IMR-90 (cell line): Measurements from ENCODE around the gene C16orf86. TPM values are rescaled to one million over a fixed set of nuclear protein-coding genes. Genes with fewer than 3 reads are reported as not detected.

ENCODE experiments used
- ATAC-seq: fragments of 200-7000 bp; cut with Tn5 transposase; 2 replicates; pipeline ENCODE4 v1.9.1; 2020; ENCODE audit warnings: low read depth, mild to moderate bottlenecking, moderate library complexity
- BruUV-seq: library from RNA; stranded (reverse); fragments of 400-500 nt; replicated peaks from 2 replicates; lab custom pipeline; 2021; lab: Mats Ljungman, UMichigan
- CTCF ChIA-PET: fragments of 300-600 bp; formaldehyde crosslinking; extraction: SDS; loops from one replicate; lab custom pipeline; 2021; ENCODE audit warnings: antibody characterized with exemption; lab: Yijun Ruan, JAX
- POLR2A ChIA-PET: fragments of 300-600 bp; sonication (Branson Sonifier 250); formaldehyde crosslinking; loops from one replicate; lab custom pipeline; 2022; ENCODE audit warnings: antibody characterized with exemption; ENCODE audit not compliant: unreplicated experiment; lab: Charles Lee
- DNase-seq: peaks from one replicate; pipeline ENCODE4 v3.0.0; 2013
- H2AFZ ChIP-seq: replicated peaks from 2 replicates; pipeline ENCODE3; 2013; ENCODE audit warnings: low read length, mild to moderate bottlenecking; ENCODE audit not compliant: poor library complexity
- H2AK5ac ChIP-seq: 2 replicates; pipeline ENCODE4 v1.6.1; 2013; ENCODE audit warnings: low read depth, low read length, inconsistent platforms
- H2AK9ac ChIP-seq: replicated peaks from 2 replicates; pipeline ENCODE3; 2013; ENCODE audit warnings: mild to moderate bottlenecking, low read depth, low read length, moderate library complexity; ENCODE audit not compliant: poor library complexity
- H2BK120ac ChIP-seq: 2 replicates; pipeline ENCODE4 v1.6.1; 2013; ENCODE audit warnings: low read depth, low read length, inconsistent platforms
- H2BK15ac ChIP-seq: 3 replicates; pipeline ENCODE4 v1.6.1; 2013; ENCODE audit warnings: low read depth, low read length, inconsistent platforms
- H2BK20ac ChIP-seq: 2 replicates; pipeline ENCODE4 v1.6.1; 2013; ENCODE audit warnings: low read depth, mild to moderate bottlenecking, inconsistent platforms, low read length, moderate library complexity
- H2BK5ac ChIP-seq: 2 replicates; pipeline ENCODE4 v1.6.1; 2013; ENCODE audit warnings: mild to moderate bottlenecking, low read depth, low read length, inconsistent platforms; ENCODE audit not compliant: poor library complexity, severe bottlenecking
- H3K14ac ChIP-seq: replicated peaks from 2 replicates; pipeline ENCODE4 v1.6.1; 2013; ENCODE audit warnings: low read depth, low read length, inconsistent platforms
- H3K18ac ChIP-seq: 2 replicates; pipeline ENCODE4 v1.6.1; 2013; ENCODE audit warnings: low read depth, low read length, control low read depth
- H3K23ac ChIP-seq: 2 replicates; pipeline ENCODE4 v1.6.1; 2013; ENCODE audit warnings: low read depth, low read length, inconsistent platforms
- H3K27ac ChIP-seq: 2 replicates; pipeline ENCODE4 v1.5.1; 2013; ENCODE audit warnings: mild to moderate bottlenecking, control low read depth, low read length; ENCODE audit not compliant: insufficient read depth
- H3K27me3 ChIP-seq: 2 replicates; pipeline ENCODE4 v1.6.1; 2013; ENCODE audit warnings: low read length; ENCODE audit not compliant: control insufficient read depth, insufficient read depth
- H3K36me3 ChIP-seq: 2 replicates; pipeline ENCODE4 v1.6.1; 2013; ENCODE audit warnings: low read length, mixed read lengths; ENCODE audit not compliant: control insufficient read depth, insufficient read depth
- H3K4ac ChIP-seq: 2 replicates; pipeline ENCODE4 v1.6.1; 2013; ENCODE audit warnings: low read depth, low read length, inconsistent platforms
- H3K4me1 ChIP-seq: 2 replicates; pipeline ENCODE4 v1.6.1; 2013; ENCODE audit warnings: low read length, mixed read lengths; ENCODE audit not compliant: control insufficient read depth, insufficient read depth
- H3K4me2 ChIP-seq: 2 replicates; pipeline ENCODE4 v1.6.1; 2013; ENCODE audit warnings: low read depth, mild to moderate bottlenecking, control low read depth, low read length, moderate library complexity
- H3K4me3 ChIP-seq: 2 replicates; pipeline ENCODE4 v1.5.1; 2013; ENCODE audit warnings: low read depth, mild to moderate bottlenecking, control low read depth, low read length, moderate library complexity; ENCODE audit not compliant: insufficient read depth
- H3K56ac ChIP-seq: 2 replicates; pipeline ENCODE4 v1.6.1; 2013; ENCODE audit warnings: low read length, inconsistent platforms; ENCODE audit not compliant: insufficient read depth; ENCODE audit errors: extremely low read depth
- H3K79me1 ChIP-seq, 2 experiments: 2 replicates each; pipeline ENCODE4 v1.6.1; 2013; ENCODE audit warnings: low read length in 2 of 2, inconsistent platforms in 1 of 2, low read depth in 1 of 2
- H3K9ac ChIP-seq: 2 replicates; pipeline ENCODE4 v1.6.1; 2013; ENCODE audit warnings: low read depth, low read length, control low read depth
- H3K9me1 ChIP-seq: 2 replicates; pipeline ENCODE4 v1.6.1; 2013; ENCODE audit warnings: low read length, inconsistent platforms; ENCODE audit not compliant: insufficient read depth
- H3K9me3 ChIP-seq: 2 replicates; pipeline ENCODE4 v1.6.1; 2013; ENCODE audit warnings: low read length; ENCODE audit not compliant: control insufficient read depth, insufficient read depth
- H4K20me1 ChIP-seq: 2 replicates; pipeline ENCODE4 v1.6.1; 2013; ENCODE audit warnings: low read length, inconsistent platforms; ENCODE audit not compliant: insufficient read depth
- H4K5ac ChIP-seq: 2 replicates; pipeline ENCODE4 v1.6.1; 2013; ENCODE audit warnings: mild to moderate bottlenecking, low read depth, low read length, control low read depth
- H4K8ac ChIP-seq, 2 experiments: 2 replicates each; pipeline ENCODE4 v1.6.1; 2013; ENCODE audit warnings: low read depth in 2 of 2, low read length in 2 of 2, control low read depth in 1 of 2, inconsistent platforms in 1 of 2
- H4K91ac ChIP-seq: 2 replicates; pipeline ENCODE4 v1.6.1; 2013; ENCODE audit warnings: low read depth, low read length, inconsistent platforms; ENCODE audit not compliant: insufficient read depth
- BHLHE40 ChIP-seq: fragments of 150-350 bp; IDR thresholded peaks from 2 replicates; pipeline ENCODE4 v1.6.1; 2016; ENCODE audit warnings: mild to moderate bottlenecking, low read depth, low read length
- CEBPB ChIP-seq: IDR thresholded peaks from 2 replicates; pipeline ENCODE4 v1.6.1; 2012; ENCODE audit warnings: low read depth, low read length, improper control_type of control experiment
- CHD1 ChIP-seq: IDR thresholded peaks from 2 replicates; pipeline ENCODE4 v1.6.1; 2012; ENCODE audit warnings: low read depth, low read length, improper control_type of control experiment
- FOS ChIP-seq: fragments of 150-350 bp; IDR thresholded peaks from 2 replicates; pipeline ENCODE4 v1.6.1; 2016; ENCODE audit warnings: low read depth, low read length
- MAZ ChIP-seq: IDR thresholded peaks from 2 replicates; pipeline ENCODE4 v1.6.1; 2012; ENCODE audit warnings: low read depth, mild to moderate bottlenecking, low read length, improper control_type of control experiment, moderate library complexity, borderline replicate concordance
- MXI1 ChIP-seq: IDR thresholded peaks from 2 replicates; pipeline ENCODE4 v1.6.1; 2012; ENCODE audit warnings: low read depth, mild to moderate bottlenecking, low read length, moderate library complexity, borderline replicate concordance
- NFE2L2 ChIP-seq: fragments of 150-350 bp; IDR thresholded peaks from 2 replicates; pipeline ENCODE4 v1.6.1; 2016; ENCODE audit warnings: low read depth, mild to moderate bottlenecking, low read length
- POLR2A ChIP-seq: IDR thresholded peaks from 2 replicates; pipeline ENCODE4 v1.6.1; 2012; ENCODE audit warnings: mild to moderate bottlenecking, low read depth, low read length
- RAD21 ChIP-seq: IDR thresholded peaks from 2 replicates; pipeline ENCODE4 v1.6.1; 2012; ENCODE audit warnings: low read length, improper control_type of control experiment
- RCOR1 ChIP-seq: IDR thresholded peaks from 2 replicates; pipeline ENCODE4 v1.6.1; 2012; ENCODE audit warnings: mild to moderate bottlenecking, low read length, improper control_type of control experiment; ENCODE audit not compliant: insufficient replicate concordance
- SMC3 ChIP-seq: fragments of 150-350 bp; IDR thresholded peaks from 2 replicates; pipeline ENCODE4 v1.6.1; 2016; ENCODE audit warnings: low read depth, mild to moderate bottlenecking, antibody characterized with exemption, low read length, moderate library complexity
- WGBS, 2 experiments: methylation state at CpG; one replicate each; pipeline versions ENCODE4 v1.1.5 to v1.1.7; 2013; ENCODE audit warnings: missing lambda C conversion rate in 2 of 2; ENCODE audit not compliant: insufficient read length in 1 of 2; ENCODE audit errors: extremely low coverage in 2 of 2; 5-methylcytosine and 5-hydroxymethylcytosine counted together
- dilution Hi-C: fragments of 300-500 bp; cut with HindIII; formaldehyde crosslinking; loops from one replicate; pipeline ENCODE4 v1.14.3; 2018; ENCODE audit warnings: low sequenced_read_pairs; ENCODE audit not compliant: unreplicated experiment
- in situ Hi-C: fragments of 300-500 bp; cut with MboI; formaldehyde crosslinking; loops from 3 replicates; pipeline ENCODE4 v1.14.3; 2019; ENCODE audit warnings: low sequenced_read_pairs, inconsistent platforms, mixed read lengths
- intact Hi-C: fragments of 100-400 bp; cut with micrococcal nuclease; formaldehyde crosslinking; loops from 2 replicates; pipeline ENCODE4 v1.10.0; 2022
- polyA plus RNA-seq, 3 experiments: library from polyadenylated mRNA; depleted of rRNA; stranded (reverse); fragments of >200 nt; gene quantifications; 2 replicates each; pipeline ENCODE4 v1.2.3, GENCODE V29; 2012; ENCODE audit warnings: low replicate concordance in 1 of 3
- total RNA-seq: library from RNA; depleted of rRNA; stranded (reverse); fragments of >200 nt; gene quantifications from 2 replicates; pipeline ENCODE4 v1.2.3, GENCODE V29; 2012
- TF ChIP-seq, protein P1 (sequence below): conservative IDR thresholded peaks from 2 replicates; pipeline ENCODE4 v1.5.1; 2012; ENCODE audit warnings: mild to moderate bottlenecking, low read depth, low read length, improper control_type of control experiment
- TF ChIP-seq, protein P2 (sequence below): fragments of 150-350 bp; IDR thresholded peaks from 2 replicates; pipeline ENCODE4 v1.6.1; 2017; ENCODE audit warnings: mild to moderate bottlenecking, antibody characterized with exemption, low read length, low read depth
- TF ChIP-seq, protein P3 (sequence below): fragments of 150-350 bp; IDR thresholded peaks from 2 replicates; pipeline ENCODE4 v1.6.1; 2016; ENCODE audit warnings: low read depth, mild to moderate bottlenecking, low read length, moderate library complexity, borderline replicate concordance

Gene C16orf86
- total and polyA plus RNA-seq, 2 of the 4 experiments (the other 2 are of a cell fraction): 0.54 to 0.70 TPM

DNA sequence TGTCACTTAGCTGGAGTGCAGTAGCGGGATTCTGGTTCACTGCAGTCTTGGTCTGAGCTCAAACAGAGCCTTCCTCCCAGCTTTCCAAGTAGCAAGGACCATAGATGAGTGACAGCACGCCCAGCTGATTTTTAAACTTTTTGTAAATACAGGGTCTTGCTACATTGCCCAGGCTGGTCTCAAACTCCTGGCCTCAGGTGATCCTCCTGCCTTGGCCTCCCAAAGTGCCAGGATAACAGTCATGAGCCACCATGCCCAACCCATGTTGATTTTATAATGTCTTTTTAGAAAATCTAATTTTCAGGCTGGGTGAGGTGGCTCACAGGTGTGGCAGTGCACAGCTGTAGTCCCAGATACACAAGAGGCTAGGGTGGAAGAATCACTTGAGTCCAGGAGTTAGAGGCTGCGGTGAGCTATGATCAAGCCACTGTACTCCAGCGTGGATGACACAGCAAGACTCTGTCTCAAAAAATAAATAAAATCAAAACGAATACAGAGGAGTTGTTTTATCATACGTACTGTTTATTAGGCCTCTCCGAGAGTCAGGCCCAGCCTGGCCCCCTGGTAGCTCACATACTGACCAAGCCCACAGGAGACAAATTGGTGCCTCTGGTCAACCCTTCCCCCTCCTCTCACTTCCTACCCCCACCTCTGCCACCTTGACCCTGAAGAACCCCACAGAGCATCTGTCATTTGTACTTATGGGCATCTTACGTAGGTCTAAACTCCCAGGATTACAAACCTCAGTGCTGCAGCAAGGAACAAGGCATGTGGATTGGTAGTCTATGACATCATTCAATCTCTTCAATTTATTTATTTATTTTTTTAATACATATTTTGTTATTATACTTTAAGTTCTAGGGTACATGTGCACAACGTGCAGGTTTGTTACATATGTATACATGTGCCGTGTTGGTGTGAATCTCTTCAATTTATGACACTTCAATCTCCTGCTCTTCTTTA, 13.6 kb downstream of the C16orf86 start:
- Histone ChIP-seq H3K79me1 (peaks cover 0 to 25% of the 10 kb centered on the region in 2 experiments; a peak in 2 of 4 replicates), H3K18ac (no peak overlapping the region), H3K9me1 (peaks cover 13% of the 10 kb centered on the region), H3K9ac (no peak overlapping the region), H2BK120ac (no peak overlapping the region), H4K8ac (no peak overlapping the region), H2AFZ (no peak overlapping the region), H2BK5ac (no peak overlapping the region), H2BK20ac (no peak overlapping the region), H3K27ac (no peak overlapping the region), H3K4me2 (no peak overlapping the region), H4K5ac (no peak overlapping the region), H3K9me3 (no peaks in the 10 kb centered on the region), H3K4me3 (no peak overlapping the region), H3K23ac (no peak overlapping the region), H4K20me1 (no peaks in the 10 kb centered on the region), H3K36me3 (peaks cover 24% of the 10 kb centered on the region), H3K4ac (no peak overlapping the region), H3K56ac (no peak overlapping the region), H2AK5ac (no peak overlapping the region), H2AK9ac (no peak overlapping the region), H2BK15ac (no peak overlapping the region), H3K14ac (no peak overlapping the region), H3K27me3 (no peaks in the 10 kb centered on the region), H4K91ac (no peak overlapping the region), H3K4me1 (peaks cover 2% of the 10 kb centered on the region; the same call in 1 of the 2 replicates)
- in situ Hi-C loops (no loop called here), dilution Hi-C loops (no loop called here), intact Hi-C loops (loop anchor here (10.0 kb wide), 1 partner anchor 355 kb away; no protein-coding TSS in a partner anchor)
- BruUV-seq: no TSS peak
- ChIA-PET POLR2A (no interaction called here), CTCF (interaction anchor here (1.0 kb wide), 1 partner anchor 12 kb away, joined by 3 read pairs; no protein-coding TSS in a partner anchor)
- ATAC-seq (no peak), DNase-seq (no peak)
- WGBS, 2 experiments: 97% methylated on average over 3 of the region's 10 CpGs; no CpG with 5 or more reads in 1 of the 2 experiments
- TF ChIP-seq MAZ (no peak), NFE2L2 (no peak), BHLHE40 (no peak), CHD1 (no peak), FOS (no peak), CEBPB (no peak), SMC3 (no peak), POLR2A (no peak), RCOR1 (no peak), RAD21 (no peak), MXI1 (no peak)
- TF ChIP-seq, protein P1, sequence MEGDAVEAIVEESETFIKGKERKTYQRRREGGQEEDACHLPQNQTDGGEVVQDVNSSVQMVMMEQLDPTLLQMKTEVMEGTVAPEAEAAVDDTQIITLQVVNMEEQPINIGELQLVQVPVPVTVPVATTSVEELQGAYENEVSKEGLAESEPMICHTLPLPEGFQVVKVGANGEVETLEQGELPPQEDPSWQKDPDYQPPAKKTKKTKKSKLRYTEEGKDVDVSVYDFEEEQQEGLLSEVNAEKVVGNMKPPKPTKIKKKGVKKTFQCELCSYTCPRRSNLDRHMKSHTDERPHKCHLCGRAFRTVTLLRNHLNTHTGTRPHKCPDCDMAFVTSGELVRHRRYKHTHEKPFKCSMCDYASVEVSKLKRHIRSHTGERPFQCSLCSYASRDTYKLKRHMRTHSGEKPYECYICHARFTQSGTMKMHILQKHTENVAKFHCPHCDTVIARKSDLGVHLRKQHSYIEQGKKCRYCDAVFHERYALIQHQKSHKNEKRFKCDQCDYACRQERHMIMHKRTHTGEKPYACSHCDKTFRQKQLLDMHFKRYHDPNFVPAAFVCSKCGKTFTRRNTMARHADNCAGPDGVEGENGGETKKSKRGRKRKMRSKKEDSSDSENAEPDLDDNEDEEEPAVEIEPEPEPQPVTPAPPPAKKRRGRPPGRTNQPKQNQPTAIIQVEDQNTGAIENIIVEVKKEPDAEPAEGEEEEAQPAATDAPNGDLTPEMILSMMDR: no peak
- TF ChIP-seq, protein P2, sequence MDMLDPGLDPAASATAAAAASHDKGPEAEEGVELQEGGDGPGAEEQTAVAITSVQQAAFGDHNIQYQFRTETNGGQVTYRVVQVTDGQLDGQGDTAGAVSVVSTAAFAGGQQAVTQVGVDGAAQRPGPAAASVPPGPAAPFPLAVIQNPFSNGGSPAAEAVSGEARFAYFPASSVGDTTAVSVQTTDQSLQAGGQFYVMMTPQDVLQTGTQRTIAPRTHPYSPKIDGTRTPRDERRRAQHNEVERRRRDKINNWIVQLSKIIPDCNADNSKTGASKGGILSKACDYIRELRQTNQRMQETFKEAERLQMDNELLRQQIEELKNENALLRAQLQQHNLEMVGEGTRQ: no peak
- TF ChIP-seq, protein P3, sequence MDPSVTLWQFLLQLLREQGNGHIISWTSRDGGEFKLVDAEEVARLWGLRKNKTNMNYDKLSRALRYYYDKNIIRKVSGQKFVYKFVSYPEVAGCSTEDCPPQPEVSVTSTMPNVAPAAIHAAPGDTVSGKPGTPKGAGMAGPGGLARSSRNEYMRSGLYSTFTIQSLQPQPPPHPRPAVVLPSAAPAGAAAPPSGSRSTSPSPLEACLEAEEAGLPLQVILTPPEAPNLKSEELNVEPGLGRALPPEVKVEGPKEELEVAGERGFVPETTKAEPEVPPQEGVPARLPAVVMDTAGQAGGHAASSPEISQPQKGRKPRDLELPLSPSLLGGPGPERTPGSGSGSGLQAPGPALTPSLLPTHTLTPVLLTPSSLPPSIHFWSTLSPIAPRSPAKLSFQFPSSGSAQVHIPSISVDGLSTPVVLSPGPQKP: no peak
